H1 (cell line): ENCODE results near the gene NRXN3. TPM values are rescaled to one million over a fixed set of nuclear protein-coding genes. Genes with fewer than 3 reads are reported as not detected.

Source experiments
- CTCF ChIA-PET: fragments of 300-600 bp; sonication (Branson Sonifier 250); formaldehyde crosslinking; loops from one replicate; lab custom pipeline; 2021; ENCODE audit not compliant: partially characterized antibody; lab: Charles Lee
- POLR2A ChIA-PET: fragments of 300-600 bp; sonication (Branson Sonifier 250); formaldehyde crosslinking; loops from one replicate; lab custom pipeline; 2021; ENCODE audit warnings: inconsistent platforms; ENCODE audit not compliant: partially characterized antibody; lab: Charles Lee
- DNase-seq, 2 experiments: peaks; one replicate each; pipeline versions ENCODE4 v3.0.0 to v3.0.0-alpha.2; 2010 to 2022; ENCODE audit warnings: low spot score in 2 of 2, low read depth in 1 of 2, mixed read lengths in 1 of 2
- FAIRE-seq: peaks from 2 replicates; lab custom pipeline; 2011; peaks lifted over from hg19 to GRCh38; lab: Jason Lieb, UNC
- H2AFZ ChIP-seq: 2 replicates; pipeline ENCODE4 v1.8.1; 2012; ENCODE audit warnings: low read length, inconsistent platforms
- H2AK5ac ChIP-seq: 2 replicates; pipeline ENCODE4 v1.6.1; 2013; ENCODE audit warnings: low read depth, low read length
- H2BK120ac ChIP-seq: replicated peaks from 2 replicates; pipeline ENCODE3; 2013; ENCODE audit warnings: low read depth, low read length, inconsistent platforms
- H2BK12ac ChIP-seq: 2 replicates; pipeline ENCODE4 v1.6.1; 2013; ENCODE audit warnings: low read depth, low read length
- H2BK15ac ChIP-seq: 2 replicates; pipeline ENCODE4 v1.6.1; 2013; ENCODE audit warnings: low read length
- H2BK20ac ChIP-seq: 2 replicates; pipeline ENCODE4 v1.6.1; 2013; ENCODE audit warnings: low read length
- H2BK5ac ChIP-seq: 2 replicates; pipeline ENCODE4 v1.6.1; 2013; ENCODE audit warnings: low read depth, low read length
- H3K14ac ChIP-seq: 2 replicates; pipeline ENCODE4 v1.6.1; 2013; ENCODE audit warnings: inconsistent platforms; ENCODE audit not compliant: insufficient read length
- H3K18ac ChIP-seq: 2 replicates; pipeline ENCODE4 v1.6.1; 2013; ENCODE audit warnings: low read length; ENCODE audit errors: extremely low read depth
- H3K23ac ChIP-seq: 2 replicates; pipeline ENCODE4 v1.6.1; 2013; ENCODE audit warnings: inconsistent platforms; ENCODE audit not compliant: insufficient read length
- H3K23me2 ChIP-seq: 2 replicates; pipeline ENCODE4 v1.6.1; 2013; ENCODE audit warnings: low read depth, low read length
- H3K27ac ChIP-seq: 2 replicates; pipeline ENCODE4 v1.6.1; 2011; ENCODE audit warnings: low read depth, low read length, inconsistent platforms
- H3K27me3 ChIP-seq, 4 experiments: replicated peaks in 1 of 4; 1 replicate in 1 of 4; 2 replicates in 3 of 4; pipeline versions ENCODE4 v1.6.1 to v1.8.1; 2011 to 2013; ENCODE audit warnings: low read length in 3 of 4, mild to moderate bottlenecking in 3 of 4, inconsistent platforms in 2 of 4, mixed read lengths in 2 of 4, moderate library complexity in 1 of 4; ENCODE audit not compliant: control insufficient read depth in 3 of 4, insufficient read depth in 3 of 4; ENCODE audit errors: extremely low read depth in 1 of 4
- H3K36me3 ChIP-seq, 4 experiments: 2 replicates each; pipeline versions ENCODE4 v1.6.1 to v1.8.1; 2011 to 2013; ENCODE audit warnings: mild to moderate bottlenecking in 4 of 4, low read length in 3 of 4, moderate library complexity in 2 of 4, control low read depth in 1 of 4, inconsistent platforms in 1 of 4; ENCODE audit not compliant: insufficient read depth in 4 of 4, control insufficient read depth in 2 of 4
- H3K4ac ChIP-seq: replicated peaks from 2 replicates; pipeline ENCODE3; 2013; ENCODE audit warnings: low read length, low read depth, mixed read lengths, inconsistent platforms; ENCODE audit not compliant: insufficient read length
- H3K4me1 ChIP-seq, 4 experiments: replicated peaks in 1 of 4; 1 replicate in 1 of 4; 2 replicates in 3 of 4; pipeline versions ENCODE4 v1.6.1 to v1.8.1; 2011 to 2013; ENCODE audit warnings: low read length in 3 of 4, inconsistent platforms in 2 of 4, mixed read lengths in 1 of 4; ENCODE audit not compliant: insufficient read depth in 4 of 4, control insufficient read depth in 3 of 4
- H3K4me2 ChIP-seq, 2 experiments: 2 replicates each; pipeline versions ENCODE4 v1.6.1 to v1.8.1; 2011 to 2013; ENCODE audit warnings: low read depth in 2 of 2, low read length in 2 of 2, control low read depth in 1 of 2, inconsistent platforms in 1 of 2, mild to moderate bottlenecking in 1 of 2; ENCODE audit not compliant: insufficient read depth in 1 of 2
- H3K4me3 ChIP-seq, 4 experiments: fragments of 200-600, 300-600 bp in 1 of 4; sonication (generic), shearing (Covaris generic), sonication (Bioruptor Twin) in 1 of 4; 2 replicates each; pipeline versions ENCODE4 v1.5.1 to v1.8.1; 2011 to 2016; ENCODE audit warnings: low read length in 4 of 4, low read depth in 3 of 4, control low read depth in 2 of 4, inconsistent platforms in 2 of 4, mild to moderate bottlenecking in 2 of 4, mixed read lengths in 1 of 4, moderate library complexity in 1 of 4; ENCODE audit not compliant: insufficient read depth in 2 of 4; ENCODE audit errors: extremely low read depth in 1 of 4
- H3K56ac ChIP-seq: replicated peaks from 2 replicates; pipeline ENCODE3; 2013; ENCODE audit warnings: low read depth, mild to moderate bottlenecking, mixed read lengths, low read length, inconsistent platforms; ENCODE audit not compliant: insufficient read length
- H3K79me1 ChIP-seq: 2 replicates; pipeline ENCODE4 v1.6.1; 2013; ENCODE audit warnings: low read depth, low read length, control low read depth
- H3K79me2 ChIP-seq, 2 experiments: 2 replicates each; pipeline versions ENCODE4 v1.6.1 to v1.8.1; 2012 to 2013; ENCODE audit warnings: low read length in 2 of 2, mild to moderate bottlenecking in 2 of 2, inconsistent platforms in 1 of 2; ENCODE audit not compliant: insufficient read depth in 2 of 2, control insufficient read depth in 1 of 2
- H3K9ac ChIP-seq, 4 experiments: replicated peaks in 1 of 4; 1 replicate in 1 of 4; 2 replicates in 3 of 4; pipeline versions ENCODE4 v1.6.1 to v1.8.1; 2011 to 2013; ENCODE audit warnings: low read depth in 3 of 4, low read length in 3 of 4, control low read depth in 2 of 4, mild to moderate bottlenecking in 2 of 4, moderate library complexity in 2 of 4, inconsistent platforms in 1 of 4; ENCODE audit errors: extremely low read depth in 1 of 4
- H3K9me3 ChIP-seq, 2 experiments: 2 replicates each; pipeline versions ENCODE4 v1.6.1 to v1.8.1; 2012 to 2013; ENCODE audit warnings: mild to moderate bottlenecking in 2 of 2, moderate library complexity in 2 of 2, control low read depth in 1 of 2, inconsistent platforms in 1 of 2, low read depth in 1 of 2, low read length in 1 of 2, mixed read lengths in 1 of 2; ENCODE audit not compliant: insufficient read depth in 2 of 2
- H4K20me1 ChIP-seq, 2 experiments: replicated peaks in 1 of 2; 2 replicates each; pipeline versions ENCODE3 to v1.8.1; 2011 to 2013; ENCODE audit warnings: inconsistent platforms in 2 of 2, low read length in 2 of 2, mild to moderate bottlenecking in 1 of 2; ENCODE audit not compliant: insufficient read depth in 2 of 2, control insufficient read depth in 1 of 2
- H4K5ac ChIP-seq: 2 replicates; pipeline ENCODE4 v1.6.1; 2013; ENCODE audit warnings: low read length, low read depth, mixed read lengths, inconsistent platforms; ENCODE audit not compliant: insufficient read length
- H4K8ac ChIP-seq: 2 replicates; pipeline ENCODE4 v1.8.0; 2013; ENCODE audit warnings: mild to moderate bottlenecking, moderate library complexity, low read length, inconsistent platforms; ENCODE audit not compliant: insufficient read depth; ENCODE audit errors: extremely low read depth
- H4K91ac ChIP-seq: replicated peaks from 2 replicates; pipeline ENCODE3; 2013; ENCODE audit warnings: low read length, mixed read lengths, inconsistent platforms; ENCODE audit not compliant: insufficient read length
- BCL11A ChIP-seq, 2 experiments: IDR thresholded peaks; one replicate each; pipeline ENCODE4 v1.6.1; 2011; ENCODE audit warnings: low read depth in 2 of 2, low read length in 2 of 2, mild to moderate bottlenecking in 2 of 2
- CREB1 ChIP-seq: IDR thresholded peaks from 2 replicates; pipeline ENCODE4 v1.6.1; 2012; ENCODE audit warnings: inconsistent platforms
- NANOG ChIP-seq: IDR thresholded peaks from 2 replicates; pipeline ENCODE4 v1.6.1; 2011; ENCODE audit warnings: low read length, low read depth, mild to moderate bottlenecking, inconsistent platforms; ENCODE audit not compliant: insufficient read depth, poor library complexity, severe bottlenecking
- RAD21 ChIP-seq, 2 experiments: IDR thresholded peaks in 1 of 2; conservative IDR thresholded peaks in 1 of 2; 2 replicates each; pipeline ENCODE4 v1.6.1; 2011; ENCODE audit warnings: low read depth in 2 of 2, low read length in 2 of 2, improper control_type of control experiment in 1 of 2, inconsistent platforms in 1 of 2, mild to moderate bottlenecking in 1 of 2, moderate library complexity in 1 of 2
- ZNF274 ChIP-seq: IDR thresholded peaks from 2 replicates; pipeline ENCODE4 v1.7.0; 2012; ENCODE audit warnings: low read length, borderline replicate concordance; ENCODE audit errors: extremely low read depth
- WGBS, 2 experiments: shearing (Covaris generic) in 1 of 2; methylation state at CpG; one replicate each; pipeline versions ENCODE4 v1.1.6 to v1.1.7; 2013 to 2015; ENCODE audit warnings: low lambda C conversion rate in 2 of 2, mixed read lengths in 2 of 2, inconsistent platforms in 1 of 2, low coverage in 1 of 2, missing lambda C conversion rate in 1 of 2; ENCODE audit not compliant: insufficient replicate concordance in 2 of 2, insufficient coverage in 1 of 2, insufficient read length in 1 of 2; ENCODE audit errors: extremely low coverage in 1 of 2, missing lambda C conversion rate in 1 of 2; 5-methylcytosine and 5-hydroxymethylcytosine counted together
- polyA plus RNA-seq, 7 experiments: library from polyadenylated mRNA; depleted of rRNA in 3 of 7; stranded (reverse) in 5 of 7; unstranded in 2 of 7; fragments of >200 nt in 5 of 7; fragments of 200-250 nt in 2 of 7; gene quantifications; 1 replicate in 5 of 7; 2 replicates in 1 of 7; 4 replicates in 1 of 7; pipeline versions ENCODE4 v1.2.1 to v1.2.3, GENCODE V29; 2011 to 2013; ENCODE audit warnings: missing spikeins in 2 of 7, mixed read lengths in 2 of 7
- total RNA-seq: library from RNA; stranded (reverse); fragmentation: NEBNext Ultra II Directional; extraction: Animal tissue kit (Norgen Biotek cat#: 25700); gene quantifications from 2 replicates; pipeline ENCODE4 v1.2.1, GENCODE V29; 2021
- TF ChIP-seq, protein P1 (sequence below), 3 experiments: IDR thresholded peaks; 1 replicate in 2 of 3; 2 replicates in 1 of 3; pipeline versions ENCODE4 v1.5.1 to v1.6.1; 2011; ENCODE audit warnings: low read length in 3 of 3, mild to moderate bottlenecking in 3 of 3, inconsistent platforms in 2 of 3, low read depth in 1 of 3, moderate library complexity in 1 of 3; ENCODE audit not compliant: insufficient read depth in 1 of 3; ENCODE audit errors: control extremely low read depth in 1 of 3

NRXN3 gene
- total and polyA plus RNA-seq, 2 of the 8 experiments (the other 6 are each of a cell fraction or from before 2014, with no cell fraction given) = 2.6 to 4.1 TPM

DNA sequence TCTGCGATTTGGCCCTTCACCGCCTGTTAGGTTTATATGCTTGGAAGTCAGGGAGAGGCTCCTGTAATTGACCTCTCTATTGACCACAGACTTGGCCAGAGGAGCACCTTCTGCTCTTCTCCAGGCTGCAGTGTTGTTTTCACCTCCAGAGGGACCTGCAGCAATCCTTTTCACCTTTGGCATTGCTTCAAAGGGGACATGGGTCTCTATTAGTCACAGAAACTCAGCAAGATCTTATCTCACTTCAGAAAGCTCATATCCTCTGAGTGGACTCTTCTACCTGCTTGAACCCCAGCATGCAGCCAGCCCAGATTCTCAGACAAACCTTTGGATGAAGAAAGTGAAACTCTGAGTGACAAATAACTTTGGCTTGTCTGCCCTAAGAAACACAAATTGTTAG is 339.3 kb downstream of the NRXN3 start:
- Histone ChIP-seq H2BK12ac (no peak overlapping the region), H4K8ac (no peak overlapping the region), H3K4me1 (no peaks in the 10 kb centered on the region), H3K56ac (no peak overlapping the region), H4K20me1 (no peaks in the 10 kb centered on the region), H4K91ac (no peak overlapping the region), H3K9me3 (no peaks in the 10 kb centered on the region), H3K4ac (no peak overlapping the region), H2BK20ac (no peak overlapping the region), H2BK5ac (no peak overlapping the region), H2AK5ac (no peak overlapping the region), H3K79me1 (no peaks in the 10 kb centered on the region), H3K4me3 (no peak overlapping the region), H3K27ac (no peak overlapping the region), H2BK15ac (no peak overlapping the region), H4K5ac (no peak overlapping the region), H3K27me3 (no peaks in the 10 kb centered on the region), H2AFZ (no peak overlapping the region), H3K9ac (no peak overlapping the region; a peak in 1 of 7 replicates), H3K79me2 (no peaks in the 10 kb centered on the region), H3K14ac (no peak overlapping the region), H3K4me2 (no peak overlapping the region), H2BK120ac (no peak overlapping the region), H3K23ac (no peak overlapping the region), H3K18ac (no peak overlapping the region), H3K36me3 (no peaks in the 10 kb centered on the region), H3K23me2 (no peaks in the 10 kb centered on the region)
- 79% methylated on average over 2 of the region's 2 CpGs; no CpG with 5 or more reads in 1 of the 2 experiments for WGBS, 2 experiments
- CTCF ChIA-PET = interaction anchor here (1.1 to 3.7 kb wide), 3 partner anchors 9 to 647 kb away, joined by 3 to 15 read pairs (median 3); no protein-coding TSS in a partner anchor
- no peak for FAIRE-seq
- POLR2A ChIA-PET = no interaction called here
- no peak for DNase-seq
- no peak for TF ChIP-seq BCL11A (IDR thresholded peaks at IDR 0.05; ENCODE audit: low read depth in 2 of 2, low read length in 2 of 2)
- 0 out of 4 replicates have a peak, but pooled peaks of 1 of the 2 experiments have one; percentile 11 for TF ChIP-seq RAD21 (IDR thresholded peaks at IDR 0.05 in 1 of 2, conservative IDR thresholded peaks at IDR 0.05 in 1 of 2; ENCODE audit: low read depth in 2 of 2, low read length in 2 of 2)
- TF ChIP-seq CREB1 = no peak
- no peak for TF ChIP-seq NANOG
- TF ChIP-seq ZNF274 = no peak
- TF ChIP-seq, protein P1, sequence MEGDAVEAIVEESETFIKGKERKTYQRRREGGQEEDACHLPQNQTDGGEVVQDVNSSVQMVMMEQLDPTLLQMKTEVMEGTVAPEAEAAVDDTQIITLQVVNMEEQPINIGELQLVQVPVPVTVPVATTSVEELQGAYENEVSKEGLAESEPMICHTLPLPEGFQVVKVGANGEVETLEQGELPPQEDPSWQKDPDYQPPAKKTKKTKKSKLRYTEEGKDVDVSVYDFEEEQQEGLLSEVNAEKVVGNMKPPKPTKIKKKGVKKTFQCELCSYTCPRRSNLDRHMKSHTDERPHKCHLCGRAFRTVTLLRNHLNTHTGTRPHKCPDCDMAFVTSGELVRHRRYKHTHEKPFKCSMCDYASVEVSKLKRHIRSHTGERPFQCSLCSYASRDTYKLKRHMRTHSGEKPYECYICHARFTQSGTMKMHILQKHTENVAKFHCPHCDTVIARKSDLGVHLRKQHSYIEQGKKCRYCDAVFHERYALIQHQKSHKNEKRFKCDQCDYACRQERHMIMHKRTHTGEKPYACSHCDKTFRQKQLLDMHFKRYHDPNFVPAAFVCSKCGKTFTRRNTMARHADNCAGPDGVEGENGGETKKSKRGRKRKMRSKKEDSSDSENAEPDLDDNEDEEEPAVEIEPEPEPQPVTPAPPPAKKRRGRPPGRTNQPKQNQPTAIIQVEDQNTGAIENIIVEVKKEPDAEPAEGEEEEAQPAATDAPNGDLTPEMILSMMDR (IDR thresholded peaks at IDR 0.05; ENCODE audit: control extremely low read depth in 1 of 3, insufficient read depth in 1 of 3, low read depth in 1 of 3, low read length in 3 of 3) = peak in 1 of 3 experiments; percentile 7; a peak in 1 of 4 replicates
